ENCODE results near the gene RBCK1.
"Not testable (repeated sequence)": the region's sequence is repeated elsewhere in the genome, so short reads cannot be mapped to it uniquely, and the experiment has no call there.

RBCK1 gene

GRCh38 chr20:376089-376488, 32.0 kb upstream of the RBCK1 start:
- DNase-seq (ENCODE audit: low read depth in 2 of 2) = no peak

GRCh38 chr20:376750-377149, 31.3 kb upstream of the RBCK1 start:
- no peak for DNase-seq (ENCODE audit: low read depth in 2 of 2)

- not testable (repeated sequence) for DNase-seq (ENCODE audit: low read depth in 2 of 2)
These were observed 30.5 kb upstream of the RBCK1 start for GRCh38 chr20:377578-377977.

GRCh38 chr20:378961-379336, 29.1 kb upstream of the RBCK1 start:
- no peak for DNase-seq (ENCODE audit: low read depth in 2 of 2)

- peak; percentile 51 to 66 for DNase-seq (ENCODE audit: low read depth in 2 of 2)
These were observed 27.1 kb upstream of the RBCK1 start for GRCh38 chr20:380763-381580.

GRCh38 chr20:381581-382290, 26.4 kb upstream of the RBCK1 start:
- peak; percentile 68 to 76 for DNase-seq (ENCODE audit: low read depth in 2 of 2)

- no peak for DNase-seq (ENCODE audit: low read depth in 2 of 2)
These were observed 25.6 kb upstream of the RBCK1 start for GRCh38 chr20:382291-383115.

- DNase-seq (ENCODE audit: low read depth in 2 of 2) = no peak
These were observed 24.2 kb upstream of the RBCK1 start for GRCh38 chr20:383889-384288.

GRCh38 chr20:384723-385122, 23.4 kb upstream of the RBCK1 start:
- DNase-seq (ENCODE audit: low read depth in 2 of 2) = no peak

- DNase-seq (ENCODE audit: low read depth in 2 of 2) = no peak
These were observed 22.7 kb upstream of the RBCK1 start for GRCh38 chr20:385448-385847.

GRCh38 chr20:386634-387033, 21.5 kb upstream of the RBCK1 start:
- DNase-seq (ENCODE audit: low read depth in 2 of 2) = not testable (repeated sequence)

GRCh38 chr20:387520-387919, 20.6 kb upstream of the RBCK1 start:
- DNase-seq (ENCODE audit: low read depth in 2 of 2) = no peak

GRCh38 chr20:388034-388994, 19.8 kb upstream of the RBCK1 start:
- no peak for DNase-seq (ENCODE audit: low read depth in 2 of 2)

GRCh38 chr20:389220-389619, 18.9 kb upstream of the RBCK1 start:
- DNase-seq (ENCODE audit: low read depth in 2 of 2) = no peak

GRCh38 chr20:391041-391711, 16.9 kb upstream of the RBCK1 start:
- no peak for DNase-seq (ENCODE audit: low read depth in 2 of 2)

GRCh38 chr20:393296-393695, 14.8 kb upstream of the RBCK1 start:
- not testable (repeated sequence) for DNase-seq (ENCODE audit: low read depth in 2 of 2)

- no peak for DNase-seq (ENCODE audit: low read depth in 2 of 2)
These were observed 11.9 kb upstream of the RBCK1 start for GRCh38 chr20:396252-396618.

GRCh38 chr20:396619-397431, 11.3 kb upstream of the RBCK1 start:
- DNase-seq (ENCODE audit: low read depth in 2 of 2) = no peak

- no peak for DNase-seq (ENCODE audit: low read depth in 2 of 2)
These were observed 10.5 kb upstream of the RBCK1 start for GRCh38 chr20:397432-398237.

Data from stimulated activated CD8-positive, alpha-beta memory T cell treated with anti-CD3 and anti-CD28 coated beads, Interleukin-2, amount 100 ng/mL, for 48 hours (primary cell).